Nephron progenitor cell (in vitro differentiated cells): ENCODE data around the gene MYO7B.

Experiments used
- DNase-seq: peaks from one replicate; pipeline ENCODE4 v3.0.0; 2021
- H3K27ac Mint-ChIP-seq: 2 replicates; pipeline ENCODE4 v1.8.0; 2021; ENCODE audit warnings: mild to moderate bottlenecking, moderate library complexity, mixed read lengths
- H3K27me3 Mint-ChIP-seq: 2 replicates; pipeline ENCODE4 v1.8.0; 2021; ENCODE audit warnings: mild to moderate bottlenecking, low read depth, mixed read lengths; ENCODE audit not compliant: poor library complexity
- H3K36me3 Mint-ChIP-seq: 2 replicates; pipeline ENCODE4 v1.8.0; 2021; ENCODE audit warnings: low read depth, mixed read lengths
- H3K4me1 Mint-ChIP-seq: 2 replicates; pipeline ENCODE4 v1.8.0; 2021; ENCODE audit warnings: mixed read lengths
- H3K4me3 Mint-ChIP-seq: 2 replicates; pipeline ENCODE4 v1.8.0; 2021; ENCODE audit warnings: mild to moderate bottlenecking, moderate library complexity, mixed read lengths
- H3K9me3 Mint-ChIP-seq: 2 replicates; pipeline ENCODE4 v1.8.0; 2021; ENCODE audit warnings: mild to moderate bottlenecking, moderate library complexity, mixed read lengths
- CTCF ChIP-seq: fragments of 200-600 bp; sonication (generic); IDR thresholded peaks from 2 replicates; pipeline ENCODE4 v1.5.0; 2021; ENCODE audit warnings: antibody characterized with exemption

The MYO7B gene

GRCh38 chr2:127573298-127573697 is 37.8 kb downstream of the MYO7B start:
- no peaks in the 10 kb centered on the region for H3K36me3 Mint-ChIP-seq
- H3K4me3 Mint-ChIP-seq: no peak overlapping the region
- no peak for DNase-seq
- H3K9me3 Mint-ChIP-seq: no peaks in the 10 kb centered on the region
- no peak overlapping the region for H3K27ac Mint-ChIP-seq
- no peak for TF ChIP-seq CTCF
- H3K4me1 Mint-ChIP-seq: peaks cover 50% of the 10 kb centered on the region
- H3K27me3 Mint-ChIP-seq: peaks cover 11% of the 10 kb centered on the region

GRCh38 chr2:127573771-127574170 is 38.3 kb downstream of the MYO7B start:
- H3K4me3 Mint-ChIP-seq: no peak overlapping the region
- peaks cover 11% of the 10 kb centered on the region for H3K27me3 Mint-ChIP-seq
- no peaks in the 10 kb centered on the region for H3K9me3 Mint-ChIP-seq
- H3K36me3 Mint-ChIP-seq: no peaks in the 10 kb centered on the region
- no peak for TF ChIP-seq CTCF
- H3K4me1 Mint-ChIP-seq: peaks cover 54% of the 10 kb centered on the region
- no peak for DNase-seq
- no peak overlapping the region for H3K27ac Mint-ChIP-seq

GRCh38 chr2:127574656-127575055 is 39.2 kb downstream of the MYO7B start:
- no peak for TF ChIP-seq CTCF
- H3K36me3 Mint-ChIP-seq: no peaks in the 10 kb centered on the region
- H3K9me3 Mint-ChIP-seq: no peaks in the 10 kb centered on the region
- no peak for DNase-seq
- no peak overlapping the region for H3K27ac Mint-ChIP-seq
- H3K4me1 Mint-ChIP-seq: peaks cover 51% of the 10 kb centered on the region
- peaks cover 11% of the 10 kb centered on the region for H3K27me3 Mint-ChIP-seq
- H3K4me3 Mint-ChIP-seq: no peak overlapping the region

GRCh38 chr2:127575185-127575765 is 39.8 kb downstream of the MYO7B start:
- H3K36me3 Mint-ChIP-seq: no peaks in the 10 kb centered on the region
- H3K27me3 Mint-ChIP-seq: peaks cover 11% of the 10 kb centered on the region
- no peak overlapping the region for H3K4me3 Mint-ChIP-seq
- DNase-seq: no peak
- no peak for TF ChIP-seq CTCF
- H3K27ac Mint-ChIP-seq: no peak overlapping the region
- peaks cover 50% of the 10 kb centered on the region for H3K4me1 Mint-ChIP-seq
- no peaks in the 10 kb centered on the region for H3K9me3 Mint-ChIP-seq

- Mint-ChIP-seq H3K9me3 (no peaks in the 10 kb centered on the region), H3K27me3 (peaks cover 11% of the 10 kb centered on the region), H3K4me3 (no peak overlapping the region), H3K4me1 (peaks cover 45% of the 10 kb centered on the region), H3K36me3 (no peaks in the 10 kb centered on the region), H3K27ac (peak overlapping the region; percentile 42)
- DNase-seq: no peak
- no peak for TF ChIP-seq CTCF
These were observed 40.5 kb downstream of the MYO7B start for GRCh38 chr2:127575941-127576432.
